GM18511 (cell line): ENCODE results near the gene YARS1.

Experiments used
- ATAC-seq: cut with Tn5 transposase; IDR thresholded peaks from one replicate; pipeline ENCODE4 v1.9.1; 2021; ENCODE audit warnings: mild to moderate bottlenecking, moderate library complexity; ENCODE audit not compliant: unreplicated experiment

YARS1 gene

DNA sequence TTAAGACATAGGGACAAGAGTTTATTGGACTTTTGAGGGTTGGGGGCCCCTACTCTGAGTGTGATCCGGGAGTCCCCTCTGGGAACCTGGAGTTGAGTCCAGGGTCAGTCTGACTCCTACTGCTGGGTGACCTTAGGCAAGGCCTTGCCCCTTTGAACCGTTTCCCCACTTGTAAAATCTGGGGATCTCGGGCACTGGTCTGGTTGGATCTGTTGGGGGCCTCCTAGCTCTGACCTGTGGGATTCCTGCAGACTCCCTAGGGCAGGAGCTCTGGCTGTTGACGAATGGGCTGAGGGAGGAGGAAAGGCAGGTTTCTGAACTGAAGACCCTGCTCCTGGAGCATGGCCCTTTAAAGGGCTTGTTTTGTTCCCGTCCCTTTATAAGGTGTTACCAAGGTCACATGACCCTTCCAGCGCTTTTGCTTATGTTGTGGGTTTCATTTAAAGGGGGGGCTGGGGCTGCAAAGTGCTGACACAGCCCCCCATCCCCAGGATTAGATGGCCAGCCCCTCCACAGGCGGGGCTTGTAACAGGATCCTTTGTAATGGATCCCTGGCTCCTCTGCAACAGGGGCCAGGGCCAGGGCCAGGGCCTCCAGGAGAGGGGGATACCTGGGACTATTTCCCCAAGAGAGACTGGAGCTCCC, 50.7 kb downstream of the YARS1 start:
- no peak for ATAC-seq

DNA sequence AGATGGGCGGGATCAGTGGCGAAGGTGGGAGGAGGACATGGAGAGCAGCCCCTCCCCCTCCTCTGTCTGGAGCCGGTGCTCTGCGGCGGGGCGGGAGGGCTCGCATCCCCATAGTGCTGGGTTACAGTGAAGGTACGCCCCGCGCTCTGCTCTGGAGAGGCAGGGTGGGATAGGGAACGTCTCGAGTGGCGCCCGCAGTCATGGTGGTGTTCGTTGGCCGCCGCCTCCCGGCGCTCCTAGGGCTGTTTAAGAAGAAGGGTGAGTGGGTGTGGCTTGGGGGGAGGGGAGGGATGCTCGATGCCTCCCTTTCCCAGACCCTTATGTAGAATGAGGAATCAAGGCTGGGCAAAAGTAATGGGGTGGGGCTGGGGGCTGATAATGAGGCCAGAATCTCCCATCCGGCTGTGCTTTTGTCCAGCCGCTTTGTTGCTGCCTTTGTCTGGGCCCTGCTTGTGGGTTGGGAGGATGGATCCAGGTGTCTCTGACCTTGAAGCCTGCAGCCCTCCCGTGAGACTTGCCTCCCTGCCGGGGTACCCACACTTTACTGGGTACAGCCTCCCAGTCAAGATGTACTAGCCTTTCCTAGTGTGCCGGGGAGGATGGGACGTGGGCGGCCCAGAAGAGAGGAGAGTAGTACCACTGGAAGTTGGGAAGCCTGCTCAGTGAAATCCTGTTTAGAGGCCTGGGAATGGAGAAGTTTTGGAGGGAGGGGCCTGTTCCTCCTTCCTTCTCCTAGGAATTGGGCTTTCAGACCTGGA, 51.4 kb downstream of the YARS1 start:
- ATAC-seq: no peak

DNA sequence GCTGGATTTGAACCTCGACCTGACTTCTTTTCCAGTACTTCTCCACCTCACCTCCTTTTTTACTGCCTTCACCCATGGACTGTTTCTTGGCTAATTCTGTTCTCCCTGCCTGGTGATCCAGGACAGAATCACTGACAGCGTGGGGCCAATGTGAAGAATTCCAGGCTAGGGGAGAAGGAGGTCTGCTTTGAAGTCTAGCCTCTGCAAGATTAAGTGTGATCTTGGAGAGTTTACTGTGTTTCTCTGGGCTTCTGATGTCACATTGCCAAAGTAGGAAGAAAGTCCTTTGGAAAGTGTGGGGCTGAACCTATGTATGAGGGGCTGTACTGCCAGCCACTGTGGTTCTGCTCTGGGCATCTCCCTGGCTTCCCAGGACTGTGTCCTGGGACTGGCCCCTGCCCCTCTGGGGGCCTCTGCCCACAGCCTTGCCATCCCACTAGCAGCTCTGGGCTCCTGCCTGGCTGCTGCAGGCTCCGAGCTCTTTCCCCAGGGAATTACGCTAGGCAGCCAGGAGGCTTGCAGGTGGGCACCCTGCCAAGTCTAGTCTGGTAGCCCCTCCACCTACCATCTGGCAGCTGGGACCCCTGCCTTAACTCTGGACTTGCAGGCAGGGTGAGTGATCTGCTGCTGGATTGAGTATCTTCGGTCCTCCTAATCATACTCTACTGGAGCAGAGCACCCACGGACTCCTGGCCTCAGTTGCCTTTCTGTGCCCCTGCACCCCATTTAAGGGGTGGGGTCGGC, 52.2 kb downstream of the YARS1 start:
- ATAC-seq: no peak

DNA sequence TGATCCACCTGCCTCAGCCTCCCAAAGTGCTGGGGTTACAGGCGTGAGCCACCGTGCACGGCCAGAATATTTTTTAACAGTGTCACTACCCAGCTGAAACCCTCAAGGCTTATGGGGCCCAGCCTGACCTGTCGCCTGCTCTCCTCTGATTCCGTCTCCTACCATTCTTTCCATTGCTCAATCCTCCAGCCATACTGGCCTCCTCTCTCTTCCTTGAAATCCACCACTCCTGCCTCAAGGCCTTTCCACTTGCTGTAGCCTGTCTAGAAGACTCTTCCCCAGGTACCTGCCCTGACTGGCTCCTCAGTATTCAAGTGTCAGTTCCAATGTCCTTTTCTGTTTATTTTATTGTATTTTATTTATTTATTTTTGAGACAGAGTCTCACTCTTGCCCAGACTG, 53.9 kb downstream of the YARS1 start:
- no peak for ATAC-seq

DNA sequence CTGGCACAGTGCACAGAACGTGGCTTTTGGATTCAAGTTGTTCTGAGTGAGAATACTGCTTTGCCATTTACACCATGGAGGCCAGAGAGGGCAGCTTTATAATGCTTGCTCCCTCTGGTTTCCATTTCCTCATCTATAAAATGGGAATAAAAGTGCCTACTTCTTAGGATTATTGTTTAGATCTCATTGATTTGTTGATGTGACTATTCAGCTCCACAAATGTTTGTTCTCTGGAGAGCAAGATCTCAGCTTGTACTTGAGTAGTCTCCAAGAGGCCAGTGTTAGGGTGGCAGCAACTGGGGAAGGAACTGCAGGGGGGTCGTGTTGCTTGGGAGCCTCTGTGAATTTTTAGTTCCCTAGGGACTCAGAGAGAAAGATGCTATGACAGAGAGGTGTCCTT, 55.2 kb downstream of the YARS1 start:
- ATAC-seq: no peak

DNA sequence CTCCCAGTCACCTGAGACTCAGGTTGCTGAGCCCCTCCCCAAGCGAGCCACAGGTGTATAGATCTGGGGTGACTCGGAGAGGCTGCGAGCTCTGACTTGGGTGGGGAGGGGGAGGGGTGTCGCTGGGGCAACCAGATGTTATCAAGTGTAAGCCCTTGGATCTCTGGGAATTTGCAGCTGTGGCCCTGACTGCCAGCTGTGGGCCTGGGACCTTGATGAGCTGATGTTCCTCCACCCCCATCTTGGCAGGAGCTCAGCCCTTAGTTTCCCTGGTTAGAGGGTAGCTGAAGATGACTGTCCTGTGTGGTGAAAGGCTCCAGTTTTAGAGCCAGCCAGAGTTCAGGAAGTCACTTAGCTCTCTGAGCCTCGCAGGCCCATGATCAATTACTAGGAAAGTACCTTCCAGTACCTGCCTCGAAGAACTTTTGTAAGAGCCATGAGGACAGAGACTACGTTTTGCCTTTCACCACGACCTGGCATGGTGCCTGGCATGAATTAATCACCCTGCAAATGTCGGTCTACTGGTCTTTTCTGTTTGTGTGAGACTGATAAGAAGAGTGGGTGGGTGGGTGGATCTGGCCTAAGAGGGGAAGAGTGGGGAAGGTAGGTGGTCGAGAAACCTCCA, 55.8 kb downstream of the YARS1 start:
- no peak for ATAC-seq

DNA sequence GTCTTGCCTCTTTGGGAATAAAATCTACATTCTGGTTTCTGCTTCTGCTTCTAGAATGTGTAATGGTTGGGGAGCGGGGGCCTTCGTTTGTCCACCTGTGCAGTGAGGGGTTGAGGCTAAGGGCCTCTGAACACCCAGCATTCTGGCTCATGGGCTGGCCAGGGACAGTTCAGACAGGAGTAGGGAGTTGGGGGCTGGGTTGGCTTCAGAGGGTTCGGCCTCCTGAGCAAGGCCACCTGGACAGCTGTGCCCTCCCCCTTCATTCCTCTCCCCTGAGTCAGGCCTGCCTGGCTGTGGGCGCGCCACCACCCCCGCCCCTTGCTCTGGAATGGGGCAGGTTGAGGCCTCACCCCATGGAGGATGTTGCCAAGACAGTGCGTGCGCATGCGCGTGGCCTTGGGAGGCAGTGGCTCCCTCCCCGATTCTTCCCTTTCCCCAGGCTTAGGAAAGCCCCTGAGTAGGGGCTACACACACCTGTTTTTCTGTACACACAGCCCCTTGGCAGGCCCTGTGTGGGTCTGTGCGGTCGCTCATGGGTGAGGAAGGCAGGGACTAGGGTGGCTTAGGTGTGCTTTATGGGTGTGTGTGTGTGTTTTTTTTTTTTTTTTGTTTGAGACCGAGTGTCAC, 57.0 kb downstream of the YARS1 start:
- no peak for ATAC-seq

DNA sequence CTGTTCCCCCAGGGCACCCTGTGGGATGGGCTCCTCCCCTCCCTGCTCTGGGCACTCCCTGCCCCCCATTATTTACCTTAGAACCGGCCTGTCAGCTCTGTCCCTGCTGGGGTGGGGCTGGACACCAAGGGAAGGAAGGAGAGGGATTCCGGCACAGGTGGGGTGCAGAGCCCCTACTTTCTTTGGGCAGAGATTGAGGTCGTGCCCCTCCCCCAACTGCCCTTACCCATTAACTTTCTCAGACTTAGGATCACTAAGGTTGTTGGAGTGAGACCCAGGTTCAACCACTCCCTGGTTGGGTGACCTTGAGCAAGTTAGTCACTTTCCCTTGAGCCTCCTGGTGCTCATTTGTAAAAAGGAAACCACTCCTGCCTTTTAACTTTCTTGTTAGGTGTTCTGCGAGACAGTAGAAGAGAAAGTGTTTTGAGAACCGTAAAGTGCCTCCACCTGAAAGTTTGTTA, 57.6 kb downstream of the YARS1 start:
- ATAC-seq: no peak

DNA sequence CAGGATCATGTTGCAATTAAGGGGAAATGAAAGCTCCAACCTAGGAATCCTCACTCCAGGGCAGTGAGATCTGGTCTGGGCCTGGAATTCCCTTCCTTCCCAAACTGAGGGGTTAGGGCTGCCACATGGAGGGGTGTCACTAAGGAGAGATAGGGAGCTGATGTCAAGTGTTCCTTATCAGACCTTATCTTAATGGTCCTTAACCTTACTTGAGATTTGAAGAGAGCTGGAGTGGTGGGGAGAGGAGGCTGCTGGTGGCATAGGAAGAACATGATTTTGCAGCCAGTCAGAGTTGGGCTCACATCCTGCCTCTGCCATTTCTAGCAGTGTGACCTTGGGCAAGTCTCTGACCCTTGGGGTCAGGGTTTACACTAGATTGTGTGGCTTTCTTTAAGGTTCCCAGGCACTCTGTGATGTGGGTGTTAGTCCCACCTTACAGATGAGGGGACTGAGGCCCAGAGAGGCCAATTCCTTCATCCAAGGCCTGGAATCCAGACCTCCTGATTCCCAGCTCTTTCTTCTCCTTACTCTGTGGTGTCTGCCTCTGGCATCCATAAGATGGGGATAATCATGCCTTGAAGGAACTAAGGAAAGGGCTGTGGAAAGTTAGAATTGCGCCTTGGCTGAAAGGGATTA, 58.2 kb downstream of the YARS1 start:
- ATAC-seq: no peak

DNA sequence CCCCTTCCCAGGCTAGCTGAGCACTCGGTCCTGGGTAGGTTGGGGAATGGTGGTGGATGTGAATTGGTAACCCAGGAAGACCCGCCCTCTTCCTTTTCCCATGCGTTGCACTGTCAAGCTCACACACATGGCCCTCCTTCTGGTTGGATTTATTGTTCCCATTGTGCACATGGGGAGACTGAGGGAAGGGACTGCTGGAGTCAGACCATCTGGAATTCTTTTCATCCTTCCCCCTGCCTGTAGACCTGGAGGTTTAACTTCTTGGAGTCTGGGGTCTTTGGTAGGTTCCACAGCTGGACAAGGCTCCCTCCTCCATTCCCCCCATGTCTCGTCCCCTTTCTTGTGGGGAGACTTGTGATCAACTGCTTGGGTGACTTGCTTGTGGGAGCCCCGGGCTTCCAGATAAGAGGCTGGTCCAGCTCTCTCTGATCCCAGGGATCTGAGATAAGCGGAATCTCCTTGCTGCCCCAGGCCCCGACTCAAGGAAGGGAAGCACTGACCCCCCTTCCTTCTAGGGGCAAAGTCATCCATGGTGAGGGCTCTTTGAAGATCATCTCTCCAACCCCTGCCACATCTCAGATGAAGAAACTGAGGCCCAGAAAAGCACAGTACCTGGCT, 58.9 kb downstream of the YARS1 start:
- ATAC-seq: no peak

DNA sequence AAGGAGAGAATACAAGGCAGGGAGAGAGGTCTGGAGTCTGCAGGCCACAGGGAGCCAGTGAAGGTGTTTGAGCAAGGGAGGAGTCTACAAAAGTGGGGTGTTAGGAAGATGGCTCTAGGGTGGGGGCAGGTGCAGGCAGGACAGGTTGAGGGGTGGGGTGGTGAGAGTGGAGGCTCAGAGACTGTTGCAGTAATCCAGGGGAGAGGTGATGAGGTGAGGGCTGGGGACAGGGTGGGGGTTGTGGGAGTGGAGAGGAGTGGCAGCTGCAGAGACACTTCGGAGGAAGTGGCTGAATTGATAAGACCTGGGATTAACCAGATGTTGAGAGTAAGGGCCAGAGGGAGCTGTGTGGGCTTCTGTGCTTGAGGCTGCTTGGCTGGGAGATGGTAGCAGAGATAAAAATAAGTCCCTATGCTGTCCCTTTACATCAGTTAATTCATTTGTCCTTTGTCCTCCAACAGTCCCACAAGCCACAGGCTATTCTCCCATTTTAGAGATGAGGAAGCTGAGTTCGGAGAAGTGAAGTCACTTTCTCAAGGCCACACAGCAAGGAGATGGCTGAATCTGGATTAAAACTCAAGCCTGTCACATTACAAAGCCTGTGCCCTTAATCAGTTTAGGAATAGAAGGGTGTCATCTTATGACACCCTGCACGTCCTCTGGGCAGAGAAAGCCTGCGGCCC, 59.8 kb downstream of the YARS1 start:
- ATAC-seq: no peak

DNA sequence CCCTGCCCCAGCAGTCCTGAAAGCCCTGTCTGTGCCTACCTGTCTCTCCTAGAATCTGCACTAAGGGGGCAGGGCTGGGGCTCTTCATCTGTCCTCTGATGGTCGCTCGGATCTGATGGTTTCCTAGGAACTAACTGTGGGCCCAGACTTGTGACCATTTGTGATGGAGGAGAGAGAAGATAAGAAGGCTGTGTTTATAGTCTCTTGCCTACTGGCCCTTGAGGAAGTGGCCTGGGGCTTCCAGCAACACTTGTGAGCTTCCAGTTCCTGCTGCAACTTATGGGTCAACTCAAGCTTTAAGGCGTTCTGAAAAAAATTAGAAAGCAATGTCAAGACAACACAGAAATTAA, 61.4 kb downstream of the YARS1 start:
- ATAC-seq: no peak

DNA sequence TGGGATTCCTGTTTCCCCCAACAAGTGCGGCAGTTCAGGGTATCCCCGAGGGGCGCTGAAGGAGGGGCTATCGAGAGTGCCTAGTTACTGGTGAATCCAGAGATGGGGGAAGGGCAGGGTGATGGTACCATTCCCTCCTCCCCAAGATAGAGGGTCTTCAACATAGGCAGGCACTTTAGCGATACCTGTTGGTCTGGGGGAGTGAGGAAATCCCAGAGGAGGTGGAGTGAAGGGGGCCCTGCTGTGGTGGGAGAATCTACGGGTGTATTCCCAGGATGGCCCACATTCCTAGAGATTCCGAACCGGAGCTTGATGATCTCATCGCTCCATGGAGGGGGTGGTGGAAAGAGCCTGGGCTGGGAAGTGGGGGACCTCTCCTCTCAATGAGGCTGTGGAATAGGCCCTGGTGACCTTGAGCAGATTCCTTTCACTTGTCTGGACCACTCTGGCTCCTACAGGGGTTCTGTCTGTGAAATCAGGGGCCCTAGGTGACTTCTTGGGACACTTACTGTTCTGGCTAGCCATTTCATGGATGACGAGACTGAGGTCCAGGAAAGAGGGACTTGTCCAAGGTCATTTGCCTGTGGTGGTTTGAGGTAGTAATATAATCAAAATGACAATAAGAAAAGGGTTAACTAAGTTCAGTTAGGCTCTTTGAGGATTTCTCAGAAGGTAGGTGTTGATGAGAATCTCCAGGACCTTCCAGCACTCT, 61.9 kb downstream of the YARS1 start:
- ATAC-seq: no peak

DNA sequence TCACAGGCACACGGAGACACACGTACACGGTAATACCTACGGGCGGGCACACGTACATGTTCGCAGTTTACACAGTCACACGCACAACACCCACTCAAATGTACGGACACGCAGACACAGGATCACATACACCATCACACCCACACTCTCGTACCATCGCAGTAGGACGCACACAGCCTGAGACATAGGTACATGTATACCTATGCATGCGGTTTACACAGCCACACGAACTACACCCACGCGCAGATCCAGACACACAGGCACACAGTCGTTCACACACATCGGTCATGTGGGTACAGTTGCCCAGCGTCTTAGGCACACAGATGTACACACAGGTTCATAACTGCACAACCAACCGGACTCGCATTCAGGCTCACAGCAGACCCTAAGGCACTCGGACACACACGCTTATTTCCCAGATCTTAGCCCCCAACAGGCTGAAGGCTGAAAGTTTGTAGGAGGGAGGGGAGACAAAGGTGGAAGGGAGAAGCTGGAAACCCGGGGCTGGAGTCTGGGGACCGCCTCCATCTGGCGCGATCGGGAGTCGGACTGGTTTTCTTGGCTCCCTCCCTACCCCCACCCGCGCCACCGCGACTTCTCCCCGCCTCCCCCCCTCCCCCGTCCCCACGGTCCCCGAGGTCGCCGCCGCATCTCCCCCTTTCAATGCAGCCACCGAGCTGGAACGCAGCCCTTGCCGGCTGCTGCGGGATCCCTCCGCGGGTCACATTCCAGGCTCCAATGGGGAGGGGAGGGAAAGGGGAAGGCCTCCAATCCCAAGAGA, 62.7 kb downstream of the YARS1 start:
- no peak for ATAC-seq

DNA sequence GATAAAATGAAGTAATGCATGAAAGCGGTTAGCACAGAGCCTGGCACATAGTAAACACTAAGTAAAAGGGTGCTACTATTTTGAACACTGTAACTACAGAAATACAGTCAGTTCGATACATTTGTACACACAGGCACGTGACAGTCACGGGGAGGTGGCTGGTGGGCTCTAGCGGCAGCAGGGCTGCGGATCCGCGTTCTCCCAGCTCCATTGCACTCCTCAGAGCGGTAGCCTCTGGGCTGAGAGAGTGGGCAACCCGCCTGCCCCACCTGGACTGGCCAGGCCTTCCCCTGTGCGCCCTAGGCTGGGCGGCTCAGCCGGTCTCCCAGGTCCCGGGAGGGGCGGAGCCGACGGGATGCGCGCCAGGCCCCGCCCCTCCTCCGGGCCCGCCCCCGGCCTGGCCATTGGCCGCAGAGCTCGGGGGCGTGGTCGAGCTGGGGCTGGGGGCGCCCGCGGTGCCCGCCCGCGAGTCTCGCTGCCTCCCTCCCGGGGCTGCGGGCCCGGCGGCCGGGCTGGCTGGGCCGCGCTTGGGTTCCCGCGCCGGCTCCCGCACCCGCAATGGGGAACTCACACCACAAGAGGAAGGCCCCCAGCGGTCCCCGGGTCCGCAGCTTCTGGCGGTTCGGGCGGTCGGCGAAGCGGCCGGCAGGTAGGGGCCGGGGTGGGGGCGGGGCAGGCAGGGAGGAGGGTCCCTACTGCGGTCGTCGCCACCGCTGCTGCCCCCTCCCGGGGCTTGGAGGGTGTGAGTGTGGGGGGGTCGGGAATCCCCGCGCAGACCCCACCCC, 63.4 kb downstream of the YARS1 start:
- no peak for ATAC-seq

DNA sequence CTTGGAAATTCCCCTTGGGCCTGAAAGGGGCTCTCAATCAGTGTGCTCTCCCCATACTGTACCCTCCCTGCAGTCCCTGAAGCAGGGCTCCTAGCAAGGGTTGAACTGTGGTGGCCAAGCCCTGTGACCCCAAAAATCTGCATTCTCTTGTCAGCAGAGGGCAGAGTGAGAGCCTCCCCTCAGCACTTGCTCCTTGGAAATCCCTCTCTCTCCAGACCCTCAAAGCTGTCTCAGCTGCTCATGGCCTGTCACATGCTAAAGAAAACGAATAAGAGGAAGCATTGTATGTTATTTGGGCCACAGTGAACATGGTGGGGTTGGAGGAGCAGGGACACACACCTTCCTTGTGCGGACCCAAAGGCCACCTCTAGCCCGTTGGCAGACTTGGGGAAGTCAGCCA, 67.4 kb downstream of the YARS1 start:
- ATAC-seq: no peak

DNA sequence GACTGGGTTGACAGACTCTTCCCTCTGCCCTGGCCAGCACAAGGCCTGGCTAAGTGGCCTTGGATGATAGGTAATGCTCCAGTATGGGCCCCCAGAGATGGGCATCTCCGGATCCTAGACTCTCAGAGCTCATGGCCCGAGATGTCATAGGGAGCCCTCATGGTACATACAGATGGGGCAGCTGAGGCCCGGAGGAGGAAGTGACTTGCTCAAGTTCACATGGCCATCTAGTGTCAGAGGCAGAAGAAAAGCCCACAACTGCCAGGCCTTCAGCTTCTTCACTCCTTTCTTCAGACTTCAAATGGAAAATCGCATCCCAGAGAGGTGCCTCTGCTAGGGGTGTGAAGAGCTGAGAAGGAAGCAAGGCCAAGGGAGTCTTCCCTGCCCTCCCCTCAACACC, 67.8 kb downstream of the YARS1 start:
- ATAC-seq: no peak

DNA sequence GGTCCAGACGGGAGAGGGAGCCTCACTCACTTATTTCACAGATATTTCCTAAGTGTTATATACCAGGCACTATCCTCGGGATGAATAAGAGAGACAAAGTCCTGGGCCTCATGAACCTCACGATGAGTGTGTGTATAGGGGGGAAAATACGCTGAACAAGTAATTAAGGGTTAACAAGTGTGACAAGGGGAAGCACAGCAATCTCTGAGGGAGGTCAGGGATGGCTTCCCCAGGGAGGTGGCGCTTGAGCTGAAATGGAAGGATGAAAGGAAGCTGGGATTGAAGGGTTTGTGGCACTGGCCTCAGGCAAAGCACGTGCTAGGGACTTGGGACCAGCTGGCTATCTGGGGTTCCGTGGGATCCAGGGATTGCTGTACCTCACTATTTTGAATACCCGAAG, 68.2 kb downstream of the YARS1 start:
- no peak for ATAC-seq
